Activated CD8-positive, alpha-beta T cell treated with anti-CD3 and anti-CD28 coated beads for 36 hours (primary cell): Measurements from ENCODE around the gene YTHDC1. TPM values are rescaled to one million over a fixed set of nuclear protein-coding genes. Genes with fewer than 3 reads are reported as not detected.

Experiments
- ATAC-seq: fragments of 200-7000 bp; cut with Tn5 transposase; one replicate; pipeline ENCODE4 v1.10.0; 2021; ENCODE audit warnings: mild to moderate bottlenecking, moderate library complexity
- CTCF ChIA-PET: fragments of 350-600 bp; sonication (Branson Sonifier 250); formaldehyde crosslinking; loops from one replicate; lab custom pipeline; 2021; ENCODE audit warnings: antibody characterized with exemption; lab: Charles Lee
- POLR2A ChIA-PET: fragments of 350-600 bp; sonication (Branson Sonifier 250); formaldehyde crosslinking; loops from one replicate; lab custom pipeline; 2021; ENCODE audit warnings: antibody characterized with exemption; lab: Charles Lee
- DNase-seq: peaks from one replicate; pipeline ENCODE4 v3.0.0-alpha.2; 2020
- H3K27ac Mint-ChIP-seq: one replicate; pipeline ENCODE4 v1.8.0; 2021; ENCODE audit warnings: mild to moderate bottlenecking, mixed read lengths
- H3K27me3 Mint-ChIP-seq: one replicate; pipeline ENCODE4 v1.8.0; 2021; ENCODE audit warnings: mixed read lengths
- H3K36me3 Mint-ChIP-seq: one replicate; pipeline ENCODE4 v1.8.0; 2021; ENCODE audit warnings: low read depth, mixed read lengths
- H3K4me1 Mint-ChIP-seq: one replicate; pipeline ENCODE4 v1.8.0; 2021; ENCODE audit warnings: low read depth, mixed read lengths
- H3K4me3 Mint-ChIP-seq: one replicate; pipeline ENCODE4 v1.8.0; 2021; ENCODE audit warnings: mild to moderate bottlenecking, moderate library complexity, mixed read lengths
- H3K9me3 Mint-ChIP-seq: one replicate; pipeline ENCODE4 v1.8.0; 2021; ENCODE audit warnings: mixed read lengths
- CTCF ChIP-seq: fragments of 200-600 bp; IDR thresholded peaks from one replicate; pipeline ENCODE4 v1.8.0; 2022; ENCODE audit warnings: antibody characterized with exemption, mild to moderate bottlenecking
- intact Hi-C: fragments of 100-400 bp; cut with micrococcal nuclease; formaldehyde crosslinking; loops from one replicate; pipeline ENCODE4 v1.10.0; 2022
- total RNA-seq, 2 experiments: library from RNA; stranded (reverse); gene quantifications; one replicate each; pipeline ENCODE4 v1.2.3, GENCODE V29; 2021

Gene YTHDC1
- total RNA-seq, 2 experiments from 2014 or later: 74.7 to 75.4 TPM

- Mint-ChIP-seq H3K36me3 (peaks cover 36% of the 10 kb centered on the region), H3K9me3 (no peaks in the 10 kb centered on the region), H3K4me1 (peaks cover 9% of the 10 kb centered on the region), H3K27ac (no peak overlapping the region), H3K4me3 (no peak overlapping the region), H3K27me3 (no peaks in the 10 kb centered on the region)
- TF ChIP-seq CTCF: no peak
- ATAC-seq (no peak), DNase-seq (no peak)
- intact Hi-C loops: no loop called here
- POLR2A ChIA-PET: no interaction called here
- CTCF ChIA-PET: interaction anchor here (1.6 kb wide), 1 partner anchor 45 kb away, joined by 4 read pairs; no protein-coding TSS in a partner anchor
Measured at GRCh38 chr4:68316193-68316969, 33.5 kb downstream of the YTHDC1 start.

- H3K27me3 Mint-ChIP-seq: peaks cover 3% of the 10 kb centered on the region
- no peak overlapping the region for H3K4me3 Mint-ChIP-seq
- ATAC-seq (no peak), DNase-seq (no peak)
- intact Hi-C loops: no loop called here
- CTCF ChIA-PET: no interaction called here
- POLR2A ChIA-PET: interaction anchor here (0.5 to 1.0 kb wide), 2 partner anchors 36 to 802 kb away, joined by 3 to 5 read pairs; no protein-coding TSS in a partner anchor
- H3K36me3 Mint-ChIP-seq: peaks cover 16% of the 10 kb centered on the region
- TF ChIP-seq CTCF: no peak
- H3K4me1 Mint-ChIP-seq: no peaks in the 10 kb centered on the region
- no peak overlapping the region for H3K27ac Mint-ChIP-seq
- H3K9me3 Mint-ChIP-seq: no peaks in the 10 kb centered on the region
Measured at GRCh38 chr4:68310651-68311247, 39.1 kb downstream of the YTHDC1 start.

- Mint-ChIP-seq H3K36me3 (no peaks in the 10 kb centered on the region), H3K27me3 (peaks cover 13% of the 10 kb centered on the region), H3K9me3 (no peaks in the 10 kb centered on the region), H3K27ac (no peak overlapping the region), H3K4me1 (no peaks in the 10 kb centered on the region), H3K4me3 (no peak overlapping the region)
- no peak for ATAC-seq
- CTCF ChIA-PET: interaction anchor here (0.6 to 1.8 kb wide), 4 partner anchors 13 to 71 kb away, joined by 3 to 4 read pairs (median 3); no protein-coding TSS in a partner anchor
- DNase-seq: no peak
- POLR2A ChIA-PET: no interaction called here
- TF ChIP-seq CTCF: no peak
- intact Hi-C loops: no loop called here
Measured at GRCh38 chr4:68304731-68305130, 45.2 kb downstream of the YTHDC1 start.

- CTCF ChIA-PET: interaction anchor here (1.4 to 1.7 kb wide), 3 partner anchors 27 to 76 kb away, joined by 4 to 6 read pairs (median 4); no protein-coding TSS in a partner anchor
- Mint-ChIP-seq H3K27ac (no peak overlapping the region), H3K27me3 (peaks cover 11% of the 10 kb centered on the region), H3K36me3 (no peaks in the 10 kb centered on the region), H3K4me1 (no peaks in the 10 kb centered on the region), H3K4me3 (no peak overlapping the region), H3K9me3 (no peaks in the 10 kb centered on the region)
- no peak for TF ChIP-seq CTCF
- peak; percentile 51 for DNase-seq
- peak; percentile 87 for ATAC-seq
- POLR2A ChIA-PET: no interaction called here
- intact Hi-C loops: no loop called here
Measured at GRCh38 chr4:68299492-68300457, 50.1 kb downstream of the YTHDC1 start.
